Measurements from ENCODE around the gene DNAH5. TPM values are rescaled to one million over a fixed set of nuclear protein-coding genes. Genes with fewer than 3 reads are reported as not detected.

The DNAH5 gene
- total RNA-seq, 4 donors from 2014 or later = under 0.01 to 1.8 (median 0.18) TPM

DNA sequence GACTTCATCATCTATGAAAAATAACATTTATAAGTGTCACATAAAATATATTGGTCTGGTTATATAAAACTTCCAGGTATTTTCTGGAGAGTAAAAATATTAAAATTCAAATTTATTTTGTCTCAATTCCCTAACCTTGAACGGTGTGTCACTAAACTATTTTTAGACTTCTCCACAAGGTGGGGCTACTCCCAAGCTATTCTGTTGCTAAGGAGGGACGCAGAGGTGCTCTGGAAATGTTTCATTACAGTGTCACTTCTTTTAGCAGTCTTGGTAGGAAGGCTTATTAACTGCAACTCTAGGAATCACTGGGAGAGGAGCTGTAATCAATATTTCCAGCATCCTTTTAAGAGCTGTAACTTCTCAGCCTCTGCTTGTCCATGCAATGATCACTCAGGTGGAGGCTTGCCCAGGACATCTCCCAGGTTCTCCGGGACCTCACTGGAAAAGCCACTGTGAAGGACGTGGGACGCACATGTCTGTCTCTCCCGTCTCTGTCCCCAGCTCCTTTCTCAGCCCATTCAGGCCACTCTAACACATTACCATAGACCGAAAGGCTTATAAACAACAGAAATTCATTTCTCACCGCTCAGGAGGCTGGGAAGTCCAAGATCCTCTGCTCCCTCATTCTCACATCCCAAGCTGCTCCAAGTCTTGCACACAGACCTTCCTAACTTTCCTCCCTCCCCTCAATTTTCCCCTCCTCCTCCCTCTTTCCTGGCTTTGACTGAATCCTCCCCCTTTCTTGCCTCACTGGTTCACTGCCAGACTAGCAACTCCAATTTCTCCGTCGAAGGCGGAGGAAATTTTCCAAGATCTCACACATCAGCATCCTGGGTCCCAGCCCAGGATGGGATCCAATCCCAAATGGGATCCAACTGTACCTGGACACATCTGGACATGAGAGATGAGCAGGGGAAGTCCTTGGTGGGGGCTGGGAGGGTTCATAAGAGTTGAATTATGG lies 32.7 kb upstream of the DNAH5 start:
- Histone ChIP-seq H3K27me3 (no peaks in the 10 kb centered on the region), H3K4me1 (no peaks in the 10 kb centered on the region), H3K36me3 (no peaks in the 10 kb centered on the region), H3K27ac (no peak overlapping the region), H3K9me3 (no peaks in the 10 kb centered on the region), H3K4me3 (no peak overlapping the region)
- intact Hi-C loops (cut with DNase I; ENCODE audit: low total_unique reads) = no loop called here
- TF ChIP-seq POLR2A (IDR thresholded peaks at IDR 0.05) = no peak
- peak in 1 of 4 experiments; percentile 10 for TF ChIP-seq CTCF (IDR thresholded peaks at IDR 0.05)
- no peak for DNase-seq

DNA sequence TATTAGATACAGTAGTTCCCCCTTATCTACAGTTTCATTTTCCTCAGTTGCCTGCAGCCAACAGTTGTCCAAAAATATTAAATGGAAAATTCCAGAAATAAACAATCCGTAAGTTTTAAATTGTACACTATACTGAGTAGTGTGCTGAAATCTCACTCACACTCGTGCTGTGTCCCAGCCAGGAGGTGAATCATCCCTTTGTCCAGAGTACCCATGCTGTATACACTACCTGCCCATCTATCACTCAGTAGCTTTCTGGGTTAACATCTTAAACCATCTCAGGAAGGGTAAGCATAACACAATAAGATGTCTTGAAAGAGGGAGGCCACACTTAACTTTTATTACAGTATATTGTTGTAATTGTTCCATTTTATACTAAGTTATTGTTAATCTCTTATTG lies 31.7 kb upstream of the DNAH5 start:
- H3K27me3 ChIP-seq = no peaks in the 10 kb centered on the region
- TF ChIP-seq CTCF (IDR thresholded peaks at IDR 0.05) (no peak), POLR2A (IDR thresholded peaks at IDR 0.05) (no peak)
- no peaks in the 10 kb centered on the region for H3K9me3 ChIP-seq

GRCh38 chr5:13975246-13975645 lies 30.8 kb upstream of the DNAH5 start:
- TF ChIP-seq CTCF (IDR thresholded peaks at IDR 0.05) = no peak
- H3K27me3 ChIP-seq = no peaks in the 10 kb centered on the region
- no peaks in the 10 kb centered on the region for H3K9me3 ChIP-seq
- no peak overlapping the region for H3K27ac ChIP-seq
- H3K4me3 ChIP-seq = no peak overlapping the region
- intact Hi-C loops (cut with DNase I; ENCODE audit: low total_unique reads) = no loop called here
- DNase-seq = no peak
- no peaks in the 10 kb centered on the region for H3K36me3 ChIP-seq
- no peaks in the 10 kb centered on the region for H3K4me1 ChIP-seq

More for the DNA sequence above, 31.7 kb upstream of the DNAH5 start:
- H3K27ac ChIP-seq = no peak overlapping the region
- H3K4me1 ChIP-seq = no peaks in the 10 kb centered on the region
- H3K4me3 ChIP-seq = no peak overlapping the region
- DNase-seq = no peak
- H3K36me3 ChIP-seq = no peaks in the 10 kb centered on the region
- intact Hi-C loops (cut with DNase I; ENCODE audit: low total_unique reads) = no loop called here

DNA sequence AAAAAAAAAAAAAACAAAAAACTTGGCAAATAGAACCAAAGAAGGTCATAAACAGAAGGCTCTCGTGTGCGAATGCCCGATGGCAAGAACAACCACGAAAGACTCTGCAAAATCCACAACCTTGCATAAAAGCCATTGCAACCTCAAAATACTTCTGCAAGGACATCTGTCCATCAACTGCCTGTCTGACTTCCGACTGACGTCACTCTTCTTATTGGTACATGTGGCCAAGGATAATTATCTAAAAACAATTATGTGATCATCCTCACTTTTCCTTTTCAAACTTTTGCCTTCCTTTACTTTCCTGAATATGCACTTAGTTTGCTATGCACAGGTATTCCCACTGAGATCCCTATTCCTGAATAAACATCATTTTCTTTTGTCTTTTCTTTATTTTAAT lies 29.2 kb upstream of the DNAH5 start:
- intact Hi-C loops (cut with DNase I; ENCODE audit: low total_unique reads) = no loop called here
- H3K9me3 ChIP-seq = no peaks in the 10 kb centered on the region
- no peak for DNase-seq
- no peak overlapping the region for H3K4me3 ChIP-seq
- H3K4me1 ChIP-seq = no peaks in the 10 kb centered on the region
- no peak overlapping the region for H3K27ac ChIP-seq
- TF ChIP-seq CTCF (IDR thresholded peaks at IDR 0.05) = no peak
- no peak for TF ChIP-seq POLR2A (IDR thresholded peaks at IDR 0.05)
- no peaks in the 10 kb centered on the region for H3K36me3 ChIP-seq
- H3K27me3 ChIP-seq = no peaks in the 10 kb centered on the region

- Histone ChIP-seq H3K9me3 (no peaks in the 10 kb centered on the region), H3K4me3 (no peak overlapping the region), H3K27ac (no peak overlapping the region), H3K36me3 (no peaks in the 10 kb centered on the region), H3K4me1 (no peaks in the 10 kb centered on the region), H3K27me3 (no peaks in the 10 kb centered on the region)
- DNase-seq = no peak
- intact Hi-C loops (cut with DNase I; ENCODE audit: low total_unique reads) = no loop called here
- TF ChIP-seq POLR2A (IDR thresholded peaks at IDR 0.05) (no peak), CTCF (IDR thresholded peaks at IDR 0.05) (no peak)
Observed at GRCh38 chr5:13972029-13972428, 27.5 kb upstream of the DNAH5 start.
